GM18909 (cell line): ENCODE data around the gene GNB1L.

ENCODE experiments used
- ATAC-seq: cut with Tn5 transposase; IDR thresholded peaks from one replicate; pipeline ENCODE4 v1.9.1; 2021; ENCODE audit warnings: mild to moderate bottlenecking; ENCODE audit not compliant: unreplicated experiment, poor library complexity

GNB1L gene, protein sequence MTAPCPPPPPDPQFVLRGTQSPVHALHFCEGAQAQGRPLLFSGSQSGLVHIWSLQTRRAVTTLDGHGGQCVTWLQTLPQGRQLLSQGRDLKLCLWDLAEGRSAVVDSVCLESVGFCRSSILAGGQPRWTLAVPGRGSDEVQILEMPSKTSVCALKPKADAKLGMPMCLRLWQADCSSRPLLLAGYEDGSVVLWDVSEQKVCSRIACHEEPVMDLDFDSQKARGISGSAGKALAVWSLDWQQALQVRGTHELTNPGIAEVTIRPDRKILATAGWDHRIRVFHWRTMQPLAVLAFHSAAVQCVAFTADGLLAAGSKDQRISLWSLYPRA

GRCh38 chr22:19854778-19855503 is at the start of gene GNB1L, which contains the start of gene RTL10:
TSS of gene GNB1L (minus strand) at chr22:19854874. CDS start at chr22:19821355, 33,519 bp downstream.
TSS of gene RTL10 (minus strand) at chr22:19854874. CDS start at chr22:19852261, 2,613 bp downstream.
- peak; percentile 79 for ATAC-seq

- ATAC-seq, result no peak
These were observed 49.6 kb upstream of the GNB1L start for GRCh38 chr22:19904174-19904856.

- ATAC-seq, result no peak
These were observed 48.8 kb upstream of the GNB1L start for GRCh38 chr22:19903513-19903912.

- ATAC-seq, result no peak
These were observed 48.4 kb upstream of the GNB1L start for GRCh38 chr22:19903031-19903430.

- no peak for ATAC-seq
These were observed 47.6 kb upstream of the GNB1L start for GRCh38 chr22:19902245-19902715.

- no peak for ATAC-seq
These were observed 47.0 kb upstream of the GNB1L start for GRCh38 chr22:19901577-19902244.

DNA sequence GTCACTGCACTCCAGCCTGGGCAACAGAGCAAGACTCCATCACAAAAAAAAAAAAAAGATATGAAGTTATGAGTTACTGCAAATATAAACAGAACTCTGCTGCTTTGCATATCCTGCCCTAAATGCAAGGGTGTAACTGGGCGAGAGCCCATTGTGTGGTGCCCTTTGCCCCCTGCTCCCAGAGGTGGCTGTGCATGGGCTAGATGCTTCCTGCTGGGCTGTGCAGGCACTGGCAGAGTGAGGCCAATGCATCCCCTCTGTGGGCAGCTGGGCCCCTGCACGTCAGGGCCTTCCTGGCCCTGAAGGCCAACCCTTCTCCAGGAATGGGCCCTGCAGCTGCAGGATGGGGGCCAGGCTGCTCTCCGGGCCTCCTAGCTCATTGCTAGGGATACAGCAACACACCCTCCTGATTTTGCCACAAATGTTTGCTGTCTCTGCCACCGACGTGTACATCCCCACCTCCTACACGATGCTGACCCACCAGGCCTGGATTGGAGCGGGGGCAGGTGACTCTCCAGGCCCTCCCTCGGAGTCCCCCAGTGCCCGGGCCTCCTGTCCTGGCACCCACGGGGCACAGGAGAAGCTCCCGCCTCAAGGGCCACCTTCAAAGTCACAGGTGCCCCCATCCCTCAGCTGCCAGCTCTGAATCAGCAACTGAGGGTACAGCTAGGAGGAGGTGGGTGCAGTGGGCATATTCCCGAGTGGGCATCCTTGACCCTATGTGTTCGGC is 46.2 kb upstream of the GNB1L start:
- no peak for ATAC-seq

- no peak for ATAC-seq
These were observed 44.3 kb upstream of the GNB1L start for GRCh38 chr22:19898831-19899567.

DNA sequence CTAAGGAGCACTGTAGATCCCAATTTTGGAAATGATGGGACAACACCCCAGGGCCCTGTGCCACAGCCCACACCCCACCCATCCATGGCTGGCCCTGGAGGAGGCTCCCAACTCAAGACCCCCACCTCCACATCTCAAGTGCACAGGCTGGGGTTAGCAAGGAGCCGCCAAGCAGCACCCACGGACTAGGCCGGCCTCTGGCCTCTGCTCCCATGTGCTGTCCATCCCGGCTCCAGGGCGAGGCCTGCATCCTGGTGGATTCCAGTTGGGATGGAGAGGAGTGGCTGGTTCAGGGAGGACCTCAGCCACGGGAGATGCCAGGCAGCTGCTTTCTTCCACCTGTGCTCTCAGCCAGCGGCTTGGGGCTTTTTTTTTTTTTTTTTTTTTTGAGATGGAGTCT is 43.5 kb upstream of the GNB1L start:
- no peak for ATAC-seq

- ATAC-seq, result no peak
These were observed 43.1 kb upstream of the GNB1L start for GRCh38 chr22:19897726-19898125.

- no peak for ATAC-seq
These were observed 42.1 kb upstream of the GNB1L start for GRCh38 chr22:19896665-19897355.

- no peak for ATAC-seq
These were observed 40.6 kb upstream of the GNB1L start for GRCh38 chr22:19895160-19895849.

DNA sequence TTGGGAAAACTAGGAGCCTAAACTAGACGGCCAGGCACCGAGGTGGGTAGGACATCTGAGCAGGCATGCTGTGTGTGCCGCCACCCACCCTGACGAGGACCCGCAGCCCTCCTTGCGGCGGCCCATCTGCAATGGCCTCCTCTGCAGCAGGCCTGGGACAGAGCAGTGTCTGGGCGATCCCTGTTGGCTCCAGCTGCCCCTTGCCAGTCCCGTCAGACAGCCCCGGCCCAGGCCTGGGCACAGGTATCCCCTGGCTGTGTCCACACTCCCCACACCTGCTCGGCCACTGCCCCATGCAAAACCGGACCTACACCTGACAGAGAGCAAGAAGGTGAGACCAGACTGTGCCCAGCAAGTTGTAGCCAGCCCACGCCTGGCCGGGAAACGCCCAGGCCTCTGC is 38.7 kb upstream of the GNB1L start:
- no peak for ATAC-seq

GRCh38 chr22:19892925-19893324 is 38.3 kb upstream of the GNB1L start:
- ATAC-seq, result no peak

DNA sequence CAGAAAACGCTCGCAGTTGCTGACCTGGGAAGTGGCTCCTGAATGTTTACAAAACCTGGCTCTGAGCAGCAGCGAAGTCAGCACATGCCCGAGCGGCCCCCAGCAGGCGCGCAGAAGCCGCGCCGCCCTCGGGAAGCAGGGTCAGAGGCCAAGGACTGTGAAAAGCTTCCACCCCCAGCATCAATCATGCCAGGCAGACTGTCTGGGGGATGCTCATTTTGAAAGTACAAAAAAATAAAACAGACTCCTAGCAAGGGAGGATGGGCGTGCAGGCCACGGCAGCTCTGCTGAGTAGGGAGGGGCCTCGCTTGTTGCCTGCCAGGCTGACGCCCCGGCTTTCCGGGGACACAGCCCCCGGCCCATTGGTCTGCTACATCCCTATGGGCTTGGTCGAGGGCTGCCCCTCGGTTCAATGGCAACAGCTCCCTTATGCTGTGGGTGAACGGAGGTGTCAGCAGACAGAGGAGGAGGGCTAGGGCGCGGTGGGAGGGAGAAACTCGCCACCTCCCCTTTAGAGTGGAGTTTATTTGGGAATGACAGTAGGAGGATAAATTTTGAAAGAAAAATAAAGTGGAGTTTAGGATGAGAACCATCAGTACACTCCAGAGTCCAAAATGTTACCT is 37.7 kb upstream of the GNB1L start:
- ATAC-seq, result no peak

DNA sequence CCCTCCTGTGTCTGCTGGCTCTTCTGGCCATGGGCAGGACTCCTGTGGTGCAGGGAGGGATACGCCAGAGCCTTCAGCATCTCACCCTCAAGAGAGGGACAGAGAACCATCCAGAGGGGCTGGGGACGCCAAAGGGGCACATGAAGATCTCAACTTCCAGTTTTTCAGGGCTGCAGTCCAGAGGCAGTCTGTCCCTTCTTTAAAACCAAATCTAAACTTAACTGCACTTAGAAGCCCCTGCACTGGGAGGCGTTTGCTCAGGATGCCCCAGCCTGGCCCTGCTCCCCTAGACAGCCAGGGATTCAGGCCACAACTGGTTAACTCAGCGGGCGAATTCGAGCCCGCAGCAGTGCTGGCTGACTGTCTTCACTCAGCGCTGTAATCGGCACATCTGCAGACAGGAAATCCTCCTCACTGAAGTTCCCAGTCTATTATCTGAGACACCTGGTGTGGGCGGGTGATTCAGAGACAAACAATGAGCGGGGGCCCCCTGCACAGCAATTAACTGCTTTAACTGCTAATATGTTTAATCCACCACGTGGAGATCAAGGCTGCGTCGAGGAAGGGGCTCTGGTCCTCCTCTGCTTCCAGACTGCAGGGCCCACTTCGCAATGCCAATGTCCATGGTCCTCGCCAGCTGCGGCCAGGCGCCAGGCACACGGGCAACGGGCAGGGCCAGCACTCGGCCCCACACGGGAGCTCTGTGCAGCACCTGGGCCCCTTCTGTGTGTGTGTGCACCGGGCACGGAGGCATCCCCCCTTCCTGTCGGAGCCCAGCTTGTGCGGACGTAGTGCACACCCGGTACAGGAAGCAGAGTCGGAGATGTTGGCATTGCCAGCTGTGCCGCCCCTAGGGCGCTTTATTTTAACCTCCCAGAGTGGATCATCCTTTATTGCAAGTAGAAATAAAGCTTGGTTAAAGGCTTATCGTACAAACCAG is 36.9 kb upstream of the GNB1L start:
- ATAC-seq, result no peak
